HG02623 (cell line): Measurements from ENCODE around the gene POLR3B.
"Not testable (repeated sequence)": the region's sequence is repeated elsewhere in the genome, so short reads cannot be mapped to it uniquely, and the experiment has no call there.

Experiments used
- ATAC-seq: cut with Tn5 transposase; IDR thresholded peaks from one replicate; pipeline ENCODE4 v1.9.1; 2021; ENCODE audit warnings: moderate library complexity; ENCODE audit not compliant: unreplicated experiment

Gene POLR3B

GRCh38 chr12:106357549-106358395 lies at the start of gene POLR3B:
TSS of gene POLR3B (plus strand) at chr12:106357748. CDS start at chr12:106357880, 132 bp downstream.
- ATAC-seq = peak; percentile 87

GRCh38 chr12:106308121-106308520 lies 49.4 kb upstream of the POLR3B start:
- ATAC-seq = no peak

- ATAC-seq = no peak
Observed at GRCh38 chr12:106308611-106309010, 48.9 kb upstream of the POLR3B start.

GRCh38 chr12:106309671-106310505 lies 47.7 kb upstream of the POLR3B start:
- ATAC-seq = no peak

GRCh38 chr12:106310687-106311086 lies 46.9 kb upstream of the POLR3B start:
- no peak for ATAC-seq

GRCh38 chr12:106311139-106311538 lies 46.4 kb upstream of the POLR3B start:
- no peak for ATAC-seq

GRCh38 chr12:106313413-106313812 lies 44.1 kb upstream of the POLR3B start:
- not testable (repeated sequence) for ATAC-seq

- no peak for ATAC-seq
Observed at GRCh38 chr12:106315523-106315922, 42.0 kb upstream of the POLR3B start.

- no peak for ATAC-seq
Observed at GRCh38 chr12:106317406-106318082, 40.0 kb upstream of the POLR3B start.

- ATAC-seq = no peak
Observed at GRCh38 chr12:106321139-106321850, 36.3 kb upstream of the POLR3B start.

- no peak for ATAC-seq
Observed at GRCh38 chr12:106323537-106323936, 34.0 kb upstream of the POLR3B start.

- ATAC-seq = no peak
Observed at GRCh38 chr12:106327309-106327869, 30.2 kb upstream of the POLR3B start.

GRCh38 chr12:106328735-106329134 lies 28.8 kb upstream of the POLR3B start:
- ATAC-seq = no peak

GRCh38 chr12:106329231-106329982 lies 28.1 kb upstream of the POLR3B start:
- no peak for ATAC-seq

GRCh38 chr12:106331599-106331998 lies 25.9 kb upstream of the POLR3B start:
- no peak for ATAC-seq

GRCh38 chr12:106332536-106332935 lies 25.0 kb upstream of the POLR3B start:
- ATAC-seq = no peak

- no peak for ATAC-seq
Observed at GRCh38 chr12:106333010-106333409, 24.5 kb upstream of the POLR3B start.

- no peak for ATAC-seq
Observed at GRCh38 chr12:106333756-106334155, 23.8 kb upstream of the POLR3B start.

GRCh38 chr12:106341086-106341877 lies 16.3 kb upstream of the POLR3B start:
- ATAC-seq = no peak
